Measurements from ENCODE around the gene DENND2C. TPM values are rescaled to one million over a fixed set of nuclear protein-coding genes. Genes with fewer than 3 reads are reported as not detected.

Gene DENND2C
- total and polyA plus RNA-seq, 2 of the 13 experiments (the other 11 are each of a cell fraction or from before 2014, with no cell fraction given), result 0.08 to 0.33 TPM

GRCh38 chr1:114551400-114551799 lies 118.4 kb downstream of the DENND2C start (continued):
- TF ChIP-seq HINFP (CRISPR knock-in tag; IDR thresholded peaks at IDR 0.05; ENCODE audit: low read depth), result no peak
- TF ChIP-seq ATF7 (IDR thresholded peaks at IDR 0.05), result no peak
- TF ChIP-seq ATF7 (CRISPR knock-in tag; IDR thresholded peaks at IDR 0.05), result no peak
- no peak for TF ChIP-seq ZFYVE20 (CRISPR knock-in tag; IDR thresholded peaks at IDR 0.05; ENCODE audit: borderline replicate concordance, low read depth)
- no peak for TF ChIP-seq SSRP1 (CRISPR knock-in tag; IDR thresholded peaks at IDR 0.05)
- TF ChIP-seq ZNF616 (CRISPR knock-in tag; IDR thresholded peaks at IDR 0.05; ENCODE audit: low read depth), result no peak
- TF ChIP-seq ZNF563 (CRISPR knock-in tag; IDR thresholded peaks at IDR 0.05), result no peak
- no peak for TF ChIP-seq BATF2 (CRISPR knock-in tag; IDR thresholded peaks at IDR 0.05)
- no peak for TF ChIP-seq ETV6 (CRISPR knock-in tag; conservative IDR thresholded peaks at IDR 0.05)
- peak; percentile 45; the same call in 1 of the 2 replicates for TF ChIP-seq ZNF292 (CRISPR knock-in tag; IDR thresholded peaks at IDR 0.05; ENCODE audit: borderline replicate concordance, low read depth)
- no peak for TF ChIP-seq KMT2A (CRISPR knock-in tag; IDR thresholded peaks at IDR 0.05)
- TF ChIP-seq BRCA1 (CRISPR knock-in tag; IDR thresholded peaks at IDR 0.05), result no peak
- TF ChIP-seq SOX6 (IDR thresholded peaks at IDR 0.05), result no peak
- peak; percentile 10; the same call in 1 of the 2 replicates for TF ChIP-seq SOX6 (CRISPR knock-in tag; IDR thresholded peaks at IDR 0.05)
- TF ChIP-seq PAXIP1 (CRISPR knock-in tag; conservative IDR thresholded peaks at IDR 0.05), result peak; percentile 29; the same call in 1 of the 2 replicates
- TF ChIP-seq NFE2L2 (IDR thresholded peaks at IDR 0.05; ENCODE audit: low read length), result no peak
- no peak for TF ChIP-seq CHD4 (IDR thresholded peaks at IDR 0.05; ENCODE audit: borderline replicate concordance, low read length)
- no peak for TF ChIP-seq PAF1 (CRISPR knock-in tag; IDR thresholded peaks at IDR 0.05)
- TF ChIP-seq ZNF414 (CRISPR knock-in tag; IDR thresholded peaks at IDR 0.05), result no peak
- TF ChIP-seq CENPBD1 (CRISPR knock-in tag; IDR thresholded peaks at IDR 0.05; ENCODE audit: borderline replicate concordance, low read depth), result no peak
- TF ChIP-seq E2F5 (CRISPR knock-in tag; conservative IDR thresholded peaks at IDR 0.05), result no peak
- TF ChIP-seq SUZ12 (IDR thresholded peaks at IDR 0.05; ENCODE audit: low read depth, low read length), result no peak
- no peak for TF ChIP-seq ZFP36L1 (CRISPR knock-in tag; IDR thresholded peaks at IDR 0.05)
- no peak for TF ChIP-seq RCOR2 (CRISPR knock-in tag; IDR thresholded peaks at IDR 0.05)
